ENCODE results near the gene DHRS2. TPM values are rescaled to one million over a fixed set of nuclear protein-coding genes. Genes with fewer than 3 reads are reported as not detected.

DHRS2 gene
- total and polyA plus RNA-seq, 2 of the 13 experiments (the other 11 are each of a cell fraction or from before 2014, with no cell fraction given), result 1,621 to 3,021 TPM

DNA sequence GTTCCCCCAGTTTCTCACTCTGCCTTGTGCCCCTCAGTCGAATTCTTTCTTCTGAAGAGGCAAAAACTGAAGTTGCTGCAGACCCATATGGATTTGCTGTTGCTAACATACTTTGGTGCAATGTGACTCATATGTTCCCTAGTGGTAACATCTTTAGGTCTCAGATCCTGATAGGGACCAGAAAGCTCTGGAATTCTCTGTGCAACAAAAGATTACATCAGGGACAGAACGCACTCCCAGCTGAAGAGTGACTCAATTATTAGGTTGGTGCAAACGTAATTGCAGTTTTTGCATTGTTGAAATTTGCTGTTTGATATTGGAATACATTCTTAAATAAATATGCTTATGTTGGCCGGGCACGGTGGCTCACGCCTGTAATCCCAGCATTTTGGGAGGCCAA is 8.2 kb upstream of the DHRS2 start (continued):
- TF ChIP-seq ELK4 (CRISPR knock-in tag; IDR thresholded peaks at IDR 0.05; ENCODE audit: borderline replicate concordance), result 0 out of 2 replicates have a peak, but pooled peaks have one; percentile 38
- TF ChIP-seq FOXO1 (CRISPR knock-in tag; IDR thresholded peaks at IDR 0.05), result peak; percentile 36; the same call in 1 of the 2 replicates

DNA sequence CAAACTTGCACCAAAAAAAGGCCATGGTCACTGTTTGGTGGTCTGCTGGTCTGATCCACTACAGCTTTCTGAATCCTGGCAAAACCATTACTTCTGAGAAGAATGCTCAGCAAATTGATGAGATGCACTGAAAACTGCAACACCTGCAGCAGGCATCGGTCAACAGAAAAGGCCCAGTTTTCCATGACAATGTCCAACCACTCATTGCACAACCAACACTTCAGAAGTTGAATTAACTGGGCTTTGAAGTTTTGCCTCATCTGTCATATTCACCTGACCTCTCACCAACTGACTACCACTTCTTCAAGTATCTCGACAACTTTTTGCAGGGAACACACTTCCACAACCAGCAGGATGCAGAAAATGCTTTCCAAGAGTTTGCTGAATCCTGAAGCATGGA is 7.0 kb upstream of the DHRS2 start:
- ATAC-seq, result no peak
- H4K20me1 ChIP-seq (ENCODE audit: insufficient read depth, low read length), result no peaks in the 10 kb centered on the region
- H3K4me3 ChIP-seq (replicated peaks in 1 of 3; ENCODE audit: insufficient read depth in 1 of 3, low read depth in 2 of 3, low read length in 3 of 3), result no peak overlapping the region
- H3K9ac ChIP-seq (ENCODE audit: insufficient read depth, low read depth, low read length), result no peak overlapping the region
- ChIA-PET POLR2A (interaction anchor here (0.9 to 13.7 kb wide), 6 partner anchors 8 to 40 kb away, joined by 3 to 1105 read pairs (median 20); no protein-coding TSS in a partner anchor), CTCF (ENCODE audit: low intra/inter-chr PET ratio, low total read pairs) (interaction anchor here (1.3 kb wide), 1 partner anchor 40 kb away, joined by 3 read pairs; no protein-coding TSS in a partner anchor)
- H3K4me2 ChIP-seq (ENCODE audit: low read depth, low read length), result no peak overlapping the region
- DNase-seq (ENCODE audit: low spot score), result peak; percentile 68
- H3K27ac ChIP-seq (ENCODE audit: extremely low read length, insufficient read depth, low read length), result no peak overlapping the region
- H3K79me2 ChIP-seq (ENCODE audit: insufficient read depth, low read length), result no peaks in the 10 kb centered on the region
- peak; percentile 30 for FAIRE-seq
- intact Hi-C loops (cut with micrococcal nuclease; ENCODE audit: unreplicated experiment), result no loop called here
- H3K4me1 ChIP-seq (ENCODE audit: insufficient read depth, low read length), result peaks cover 54% of the 10 kb centered on the region
- H2AFZ ChIP-seq (ENCODE audit: low read length), result no peak overlapping the region
- no peaks in the 10 kb centered on the region for H3K36me3 ChIP-seq (replicated peaks in 1 of 2; ENCODE audit: control insufficient read depth in 1 of 2, insufficient read depth in 2 of 2, low read length in 2 of 2)
- WGBS (ENCODE audit: low lambda C conversion rate), result 14% methylated on average over 2 of the region's 2 CpGs
- in situ Hi-C loops (cut with HindIII; ENCODE audit: extremely low pct_ligation_motif_present, low pct_unique_long_range_greater_than_20kb), result no loop called here
- no TSS peak for BruUV-seq (replicated peaks)
- H3K27me3 ChIP-seq (ENCODE audit: control insufficient read depth in 1 of 2, insufficient read depth in 2 of 2, low read length in 2 of 2), result no peaks in the 10 kb centered on the region
- peaks cover 22% of the 10 kb centered on the region for H3K9me3 ChIP-seq (ENCODE audit: low read length)
- peak; percentile 31; the same call in 1 of the 2 replicates for TF ChIP-seq BHLHE40 (IDR thresholded peaks at IDR 0.05; ENCODE audit: low read length)
- TF ChIP-seq ZNF382 (CRISPR knock-in tag; IDR thresholded peaks at IDR 0.05; ENCODE audit: borderline replicate concordance), result no peak
- no peak for TF ChIP-seq IRF2 (CRISPR knock-in tag; IDR thresholded peaks at IDR 0.05)
- no peak for TF ChIP-seq SMARCC2 (IDR thresholded peaks at IDR 0.05)
- no peak for TF ChIP-seq ZNF460 (CRISPR knock-in tag; IDR thresholded peaks at IDR 0.05; ENCODE audit: borderline replicate concordance)
- no peak for TF ChIP-seq LCORL (IDR thresholded peaks at IDR 0.05)
- no peak for TF ChIP-seq LCORL (CRISPR knock-in tag; IDR thresholded peaks at IDR 0.05)
- TF ChIP-seq ZNF329 (CRISPR knock-in tag; IDR thresholded peaks at IDR 0.05; ENCODE audit: low read depth), result no peak
- TF ChIP-seq RFXAP (CRISPR knock-in tag; IDR thresholded peaks at IDR 0.05; ENCODE audit: borderline replicate concordance), result no peak
- TF ChIP-seq THAP8 (CRISPR knock-in tag; IDR thresholded peaks at IDR 0.05; ENCODE audit: borderline replicate concordance), result no peak
- TF ChIP-seq SRF (IDR thresholded peaks at IDR 0.05; ENCODE audit: low read depth, low read length), result no peak
- TF ChIP-seq ZNF841 (CRISPR knock-in tag; IDR thresholded peaks at IDR 0.05; ENCODE audit: borderline replicate concordance), result no peak
- TF ChIP-seq, protein P1, sequence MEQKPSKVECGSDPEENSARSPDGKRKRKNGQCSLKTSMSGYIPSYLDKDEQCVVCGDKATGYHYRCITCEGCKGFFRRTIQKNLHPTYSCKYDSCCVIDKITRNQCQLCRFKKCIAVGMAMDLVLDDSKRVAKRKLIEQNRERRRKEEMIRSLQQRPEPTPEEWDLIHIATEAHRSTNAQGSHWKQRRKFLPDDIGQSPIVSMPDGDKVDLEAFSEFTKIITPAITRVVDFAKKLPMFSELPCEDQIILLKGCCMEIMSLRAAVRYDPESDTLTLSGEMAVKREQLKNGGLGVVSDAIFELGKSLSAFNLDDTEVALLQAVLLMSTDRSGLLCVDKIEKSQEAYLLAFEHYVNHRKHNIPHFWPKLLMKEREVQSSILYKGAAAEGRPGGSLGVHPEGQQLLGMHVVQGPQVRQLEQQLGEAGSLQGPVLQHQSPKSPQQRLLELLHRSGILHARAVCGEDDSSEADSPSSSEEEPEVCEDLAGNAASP (CRISPR knock-in tag; IDR thresholded peaks at IDR 0.05; ENCODE audit: borderline replicate concordance), result no peak
- TF ChIP-seq NR3C1 (CRISPR knock-in tag; IDR thresholded peaks at IDR 0.05), result no peak
- TF ChIP-seq MYC (CRISPR knock-in tag; IDR thresholded peaks at IDR 0.05; ENCODE audit: borderline replicate concordance), result no peak
- peak; percentile 94 for TF ChIP-seq ZNF644 (CRISPR knock-in tag; IDR thresholded peaks at IDR 0.05; ENCODE audit: low read depth)
- 0 out of 2 replicates have a peak, but pooled peaks have one; percentile 26 for TF ChIP-seq GATAD1 (CRISPR knock-in tag; IDR thresholded peaks at IDR 0.05)
- TF ChIP-seq TBX3 (IDR thresholded peaks at IDR 0.05; ENCODE audit: borderline replicate concordance), result 0 out of 2 replicates have a peak, but pooled peaks have one; percentile 35

Data from HepG2 (cell line).